H1 (cell line): ENCODE results near the gene RNF144A. TPM values are rescaled to one million over a fixed set of nuclear protein-coding genes. Genes with fewer than 3 reads are reported as not detected.

ENCODE experiments used
- CTCF ChIA-PET: fragments of 300-600 bp; sonication (Branson Sonifier 250); formaldehyde crosslinking; loops from one replicate; lab custom pipeline; 2021; ENCODE audit not compliant: partially characterized antibody; lab: Charles Lee
- POLR2A ChIA-PET: fragments of 300-600 bp; sonication (Branson Sonifier 250); formaldehyde crosslinking; loops from one replicate; lab custom pipeline; 2021; ENCODE audit warnings: inconsistent platforms; ENCODE audit not compliant: partially characterized antibody; lab: Charles Lee
- DNase-seq, 2 experiments: peaks; one replicate each; pipeline versions ENCODE4 v3.0.0 to v3.0.0-alpha.2; 2010 to 2022; ENCODE audit warnings: low spot score in 2 of 2, low read depth in 1 of 2, mixed read lengths in 1 of 2
- FAIRE-seq: peaks from 2 replicates; lab custom pipeline; 2011; peaks lifted over from hg19 to GRCh38; lab: Jason Lieb, UNC
- H2AFZ ChIP-seq: 2 replicates; pipeline ENCODE4 v1.8.1; 2012; ENCODE audit warnings: low read length, inconsistent platforms
- H2AK5ac ChIP-seq: 2 replicates; pipeline ENCODE4 v1.6.1; 2013; ENCODE audit warnings: low read depth, low read length
- H2BK120ac ChIP-seq: replicated peaks from 2 replicates; pipeline ENCODE3; 2013; ENCODE audit warnings: low read depth, low read length, inconsistent platforms
- H2BK12ac ChIP-seq: 2 replicates; pipeline ENCODE4 v1.6.1; 2013; ENCODE audit warnings: low read depth, low read length
- H2BK15ac ChIP-seq: 2 replicates; pipeline ENCODE4 v1.6.1; 2013; ENCODE audit warnings: low read length
- H2BK20ac ChIP-seq: 2 replicates; pipeline ENCODE4 v1.6.1; 2013; ENCODE audit warnings: low read length
- H2BK5ac ChIP-seq: 2 replicates; pipeline ENCODE4 v1.6.1; 2013; ENCODE audit warnings: low read depth, low read length
- H3K14ac ChIP-seq: 2 replicates; pipeline ENCODE4 v1.6.1; 2013; ENCODE audit warnings: inconsistent platforms; ENCODE audit not compliant: insufficient read length
- H3K18ac ChIP-seq: 2 replicates; pipeline ENCODE4 v1.6.1; 2013; ENCODE audit warnings: low read length; ENCODE audit errors: extremely low read depth
- H3K23ac ChIP-seq: 2 replicates; pipeline ENCODE4 v1.6.1; 2013; ENCODE audit warnings: inconsistent platforms; ENCODE audit not compliant: insufficient read length
- H3K23me2 ChIP-seq: 2 replicates; pipeline ENCODE4 v1.6.1; 2013; ENCODE audit warnings: low read depth, low read length
- H3K27ac ChIP-seq: 2 replicates; pipeline ENCODE4 v1.6.1; 2011; ENCODE audit warnings: low read depth, low read length, inconsistent platforms
- H3K27me3 ChIP-seq, 4 experiments: replicated peaks in 1 of 4; 1 replicate in 1 of 4; 2 replicates in 3 of 4; pipeline versions ENCODE4 v1.6.1 to v1.8.1; 2011 to 2013; ENCODE audit warnings: low read length in 3 of 4, mild to moderate bottlenecking in 3 of 4, inconsistent platforms in 2 of 4, mixed read lengths in 2 of 4, moderate library complexity in 1 of 4; ENCODE audit not compliant: control insufficient read depth in 3 of 4, insufficient read depth in 3 of 4; ENCODE audit errors: extremely low read depth in 1 of 4
- H3K36me3 ChIP-seq, 4 experiments: 2 replicates each; pipeline versions ENCODE4 v1.6.1 to v1.8.1; 2011 to 2013; ENCODE audit warnings: mild to moderate bottlenecking in 4 of 4, low read length in 3 of 4, moderate library complexity in 2 of 4, control low read depth in 1 of 4, inconsistent platforms in 1 of 4; ENCODE audit not compliant: insufficient read depth in 4 of 4, control insufficient read depth in 2 of 4
- H3K4ac ChIP-seq: replicated peaks from 2 replicates; pipeline ENCODE3; 2013; ENCODE audit warnings: low read length, low read depth, mixed read lengths, inconsistent platforms; ENCODE audit not compliant: insufficient read length
- H3K4me1 ChIP-seq, 4 experiments: replicated peaks in 1 of 4; 1 replicate in 1 of 4; 2 replicates in 3 of 4; pipeline versions ENCODE4 v1.6.1 to v1.8.1; 2011 to 2013; ENCODE audit warnings: low read length in 3 of 4, inconsistent platforms in 2 of 4, mixed read lengths in 1 of 4; ENCODE audit not compliant: insufficient read depth in 4 of 4, control insufficient read depth in 3 of 4
- H3K4me2 ChIP-seq, 2 experiments: 2 replicates each; pipeline versions ENCODE4 v1.6.1 to v1.8.1; 2011 to 2013; ENCODE audit warnings: low read depth in 2 of 2, low read length in 2 of 2, control low read depth in 1 of 2, inconsistent platforms in 1 of 2, mild to moderate bottlenecking in 1 of 2; ENCODE audit not compliant: insufficient read depth in 1 of 2
- H3K4me3 ChIP-seq, 4 experiments: fragments of 200-600, 300-600 bp in 1 of 4; sonication (generic), shearing (Covaris generic), sonication (Bioruptor Twin) in 1 of 4; 2 replicates each; pipeline versions ENCODE4 v1.5.1 to v1.8.1; 2011 to 2016; ENCODE audit warnings: low read length in 4 of 4, low read depth in 3 of 4, control low read depth in 2 of 4, inconsistent platforms in 2 of 4, mild to moderate bottlenecking in 2 of 4, mixed read lengths in 1 of 4, moderate library complexity in 1 of 4; ENCODE audit not compliant: insufficient read depth in 2 of 4; ENCODE audit errors: extremely low read depth in 1 of 4
- H3K56ac ChIP-seq: replicated peaks from 2 replicates; pipeline ENCODE3; 2013; ENCODE audit warnings: low read depth, mild to moderate bottlenecking, mixed read lengths, low read length, inconsistent platforms; ENCODE audit not compliant: insufficient read length
- H3K79me1 ChIP-seq: 2 replicates; pipeline ENCODE4 v1.6.1; 2013; ENCODE audit warnings: low read depth, low read length, control low read depth
- H3K79me2 ChIP-seq, 2 experiments: 2 replicates each; pipeline versions ENCODE4 v1.6.1 to v1.8.1; 2012 to 2013; ENCODE audit warnings: low read length in 2 of 2, mild to moderate bottlenecking in 2 of 2, inconsistent platforms in 1 of 2; ENCODE audit not compliant: insufficient read depth in 2 of 2, control insufficient read depth in 1 of 2
- H3K9ac ChIP-seq, 4 experiments: replicated peaks in 1 of 4; 1 replicate in 1 of 4; 2 replicates in 3 of 4; pipeline versions ENCODE4 v1.6.1 to v1.8.1; 2011 to 2013; ENCODE audit warnings: low read depth in 3 of 4, low read length in 3 of 4, control low read depth in 2 of 4, mild to moderate bottlenecking in 2 of 4, moderate library complexity in 2 of 4, inconsistent platforms in 1 of 4; ENCODE audit errors: extremely low read depth in 1 of 4
- H3K9me3 ChIP-seq, 2 experiments: 2 replicates each; pipeline versions ENCODE4 v1.6.1 to v1.8.1; 2012 to 2013; ENCODE audit warnings: mild to moderate bottlenecking in 2 of 2, moderate library complexity in 2 of 2, control low read depth in 1 of 2, inconsistent platforms in 1 of 2, low read depth in 1 of 2, low read length in 1 of 2, mixed read lengths in 1 of 2; ENCODE audit not compliant: insufficient read depth in 2 of 2
- H4K20me1 ChIP-seq, 2 experiments: replicated peaks in 1 of 2; 2 replicates each; pipeline versions ENCODE3 to v1.8.1; 2011 to 2013; ENCODE audit warnings: inconsistent platforms in 2 of 2, low read length in 2 of 2, mild to moderate bottlenecking in 1 of 2; ENCODE audit not compliant: insufficient read depth in 2 of 2, control insufficient read depth in 1 of 2
- H4K5ac ChIP-seq: 2 replicates; pipeline ENCODE4 v1.6.1; 2013; ENCODE audit warnings: low read length, low read depth, mixed read lengths, inconsistent platforms; ENCODE audit not compliant: insufficient read length
- H4K8ac ChIP-seq: 2 replicates; pipeline ENCODE4 v1.8.0; 2013; ENCODE audit warnings: mild to moderate bottlenecking, moderate library complexity, low read length, inconsistent platforms; ENCODE audit not compliant: insufficient read depth; ENCODE audit errors: extremely low read depth
- H4K91ac ChIP-seq: replicated peaks from 2 replicates; pipeline ENCODE3; 2013; ENCODE audit warnings: low read length, mixed read lengths, inconsistent platforms; ENCODE audit not compliant: insufficient read length
- CREB1 ChIP-seq: IDR thresholded peaks from 2 replicates; pipeline ENCODE4 v1.6.1; 2012; ENCODE audit warnings: inconsistent platforms
- FOSL1 ChIP-seq: IDR thresholded peaks from 2 replicates; pipeline ENCODE4 v1.6.1; 2011; ENCODE audit warnings: mild to moderate bottlenecking, low read depth, low read length, moderate library complexity; ENCODE audit not compliant: insufficient read depth
- GTF2F1 ChIP-seq: IDR thresholded peaks from 2 replicates; pipeline ENCODE4 v1.6.1; 2012; ENCODE audit warnings: low read depth, low read length, improper control_type of control experiment, borderline replicate concordance
- JUND ChIP-seq: IDR thresholded peaks from 2 replicates; pipeline ENCODE4 v1.6.1; 2011; ENCODE audit warnings: mild to moderate bottlenecking, improper control_type of control experiment, low read length
- PHF8 ChIP-seq: fragments of 200-600 bp; sonication (generic); conservative IDR thresholded peaks from 2 replicates; pipeline ENCODE4 v1.7.1; 2012; ENCODE audit warnings: low read depth, mild to moderate bottlenecking, inconsistent platforms, low read length, moderate library complexity
- RNF2 ChIP-seq: fragments of 200-900, 300-1000 bp; sonication (generic); IDR thresholded peaks from 2 replicates; pipeline ENCODE4 v1.7.1; 2016; ENCODE audit warnings: borderline replicate concordance, low read depth, mild to moderate bottlenecking, antibody characterized with exemption, low read length; ENCODE audit not compliant: poor library complexity, severe bottlenecking; ENCODE audit errors: missing control alignments
- SP1 ChIP-seq: IDR thresholded peaks from 2 replicates; pipeline ENCODE4 v1.6.1; 2011; ENCODE audit warnings: low read depth, low read length
- SP2 ChIP-seq: IDR thresholded peaks from 2 replicates; pipeline ENCODE4 v1.6.1; 2012; ENCODE audit warnings: mild to moderate bottlenecking, low read length, inconsistent platforms
- TBP ChIP-seq: IDR thresholded peaks from 2 replicates; pipeline ENCODE4 v1.6.1; 2011; ENCODE audit warnings: low read depth, low read length, improper control_type of control experiment
- WGBS, 2 experiments: shearing (Covaris generic) in 1 of 2; methylation state at CpG; one replicate each; pipeline versions ENCODE4 v1.1.6 to v1.1.7; 2013 to 2015; ENCODE audit warnings: low lambda C conversion rate in 2 of 2, mixed read lengths in 2 of 2, inconsistent platforms in 1 of 2, low coverage in 1 of 2, missing lambda C conversion rate in 1 of 2; ENCODE audit not compliant: insufficient replicate concordance in 2 of 2, insufficient coverage in 1 of 2, insufficient read length in 1 of 2; ENCODE audit errors: extremely low coverage in 1 of 2, missing lambda C conversion rate in 1 of 2; 5-methylcytosine and 5-hydroxymethylcytosine counted together
- polyA plus RNA-seq, 7 experiments: library from polyadenylated mRNA; depleted of rRNA in 3 of 7; stranded (reverse) in 5 of 7; unstranded in 2 of 7; fragments of >200 nt in 5 of 7; fragments of 200-250 nt in 2 of 7; gene quantifications; 1 replicate in 5 of 7; 2 replicates in 1 of 7; 4 replicates in 1 of 7; pipeline versions ENCODE4 v1.2.1 to v1.2.3, GENCODE V29; 2011 to 2013; ENCODE audit warnings: missing spikeins in 2 of 7, mixed read lengths in 2 of 7
- total RNA-seq: library from RNA; stranded (reverse); fragmentation: NEBNext Ultra II Directional; extraction: Animal tissue kit (Norgen Biotek cat#: 25700); gene quantifications from 2 replicates; pipeline ENCODE4 v1.2.1, GENCODE V29; 2021

RNF144A gene
- total and polyA plus RNA-seq, 2 of the 8 experiments (the other 6 are each of a cell fraction or from before 2014, with no cell fraction given), result 14.0 to 15.0 TPM

- no peak overlapping the region for H2BK12ac ChIP-seq
- DNase-seq, result no peak
- no peak overlapping the region for H2BK20ac ChIP-seq
- H3K14ac ChIP-seq, result no peak overlapping the region
- H3K9me3 ChIP-seq, result peaks cover 7 to 9% of the 10 kb centered on the region in 2 experiments
- no peak overlapping the region for H3K9ac ChIP-seq
- H2AFZ ChIP-seq, result no peak overlapping the region
- H3K79me1 ChIP-seq, result no peaks in the 10 kb centered on the region
- no peak overlapping the region for H4K5ac ChIP-seq
- POLR2A ChIA-PET, result no interaction called here
- H3K18ac ChIP-seq, result no peak overlapping the region
- H3K56ac ChIP-seq, result no peak overlapping the region
- H2BK5ac ChIP-seq, result no peak overlapping the region
- no peak overlapping the region for H2AK5ac ChIP-seq
- 99% methylated on average over 4 of the region's 4 CpGs; no CpG with 5 or more reads in 1 of the 2 experiments for WGBS, 2 experiments
- H4K91ac ChIP-seq, result no peak overlapping the region
- H2BK120ac ChIP-seq, result no peak overlapping the region
- H3K4me2 ChIP-seq, result no peak overlapping the region
- no peak overlapping the region for H3K4me3 ChIP-seq
- CTCF ChIA-PET, result interaction anchor here (1.7 kb wide), 1 partner anchor 166 kb away, joined by 3 read pairs; no protein-coding TSS in a partner anchor
- no peak overlapping the region for H2BK15ac ChIP-seq
- H3K79me2 ChIP-seq, result no peaks in the 10 kb centered on the region
- no peaks in the 10 kb centered on the region for H3K4me1 ChIP-seq
- H3K36me3 ChIP-seq, result no peaks in the 10 kb centered on the region
- FAIRE-seq, result no peak
- no peaks in the 10 kb centered on the region for H3K27me3 ChIP-seq
- TF ChIP-seq GTF2F1, result no peak
- TF ChIP-seq RNF2, result no peak
- no peak for TF ChIP-seq JUND
- TF ChIP-seq SP2, result no peak
- no peak for TF ChIP-seq PHF8
- no peak for TF ChIP-seq TBP
- TF ChIP-seq CREB1, result no peak
- no peak for TF ChIP-seq FOSL1
- no peak for TF ChIP-seq SP1
- H3K4ac ChIP-seq, result no peak overlapping the region
- H4K20me1 ChIP-seq, result no peaks in the 10 kb centered on the region
- H4K8ac ChIP-seq, result no peak overlapping the region
- H3K23me2 ChIP-seq, result no peaks in the 10 kb centered on the region
- H3K23ac ChIP-seq, result no peak overlapping the region
- H3K27ac ChIP-seq, result no peak overlapping the region
Measured at GRCh38 chr2:6878549-6878948, 38.7 kb upstream of the RNF144A start.
